ENCODE measurements around the gene HAGHL. TPM values are rescaled to one million over a fixed set of nuclear protein-coding genes. Genes with fewer than 3 reads are reported as not detected.
A peak's percentile ranks its signal among the peaks of the same experiment; 100 is the strongest.
"Not testable (repeated sequence)": the region's sequence is repeated elsewhere in the genome, so short reads cannot be mapped to it uniquely, and the experiment has no call there.

The HAGHL gene
- total RNA-seq, 2 donors from 2014 or later, result 22.2 to 24.5 TPM

- DNase-seq (ENCODE audit: low spot score in 2 of 2), result peak in 1 of 2 donors; percentile 79
- not testable (repeated sequence) for H3K9me3 Mint-ChIP-seq, ATAC-seq, H3K36me3 Mint-ChIP-seq, H3K27ac Mint-ChIP-seq
These were observed 14.1 kb upstream of the HAGHL start for GRCh38 chr16:712740-713250.

GRCh38 chr16:714079-714478 is 12.8 kb upstream of the HAGHL start:
- Mint-ChIP-seq H3K36me3 (no peaks in the 10 kb centered on the region), H3K27ac (no peak overlapping the region), H3K9me3 (no peaks in the 10 kb centered on the region)
- DNase-seq (ENCODE audit: low spot score in 2 of 2) (no peak), ATAC-seq (no peak)

- peak; percentile 87 to 90 for ATAC-seq
- H3K36me3 Mint-ChIP-seq, result no peaks in the 10 kb centered on the region
- peak; percentile 87 to 97 for DNase-seq (ENCODE audit: low spot score in 2 of 2)
- H3K9me3 Mint-ChIP-seq, result no peaks in the 10 kb centered on the region
- H3K27ac Mint-ChIP-seq, result no peak within 1 kb of the TSS
These were observed 12.1 kb upstream of the HAGHL start, which contains the start of gene METRN for GRCh38 chr16:714558-715476. METRN (plus strand) TSS chr16:715118; CDS start chr16:715290, 172 bp downstream.

- Mint-ChIP-seq H3K9me3 (no peaks in the 10 kb centered on the region), H3K36me3 (no peaks in the 10 kb centered on the region), H3K27ac (no peak overlapping the region)
- ATAC-seq, result peak; percentile 10 to 22
- DNase-seq (ENCODE audit: low spot score in 2 of 2), result no peak
These were observed 11.3 kb upstream of the HAGHL start for GRCh38 chr16:715477-716199.

- no peaks in the 10 kb centered on the region for H3K9me3 Mint-ChIP-seq
- no peak overlapping the region for H3K27ac Mint-ChIP-seq
- H3K36me3 Mint-ChIP-seq, result no peaks in the 10 kb centered on the region
- DNase-seq (ENCODE audit: low spot score in 2 of 2) (no peak), ATAC-seq (no peak)
These were observed 10.7 kb upstream of the HAGHL start for GRCh38 chr16:716200-716568.

GRCh38 chr16:716768-717325 is 10.1 kb upstream of the HAGHL start:
- Mint-ChIP-seq H3K27ac (no peak overlapping the region), H3K9me3 (no peaks in the 10 kb centered on the region), H3K36me3 (no peaks in the 10 kb centered on the region)
- ATAC-seq (no peak), DNase-seq (ENCODE audit: low spot score in 2 of 2) (no peak)

- Mint-ChIP-seq H3K36me3 (no peaks in the 10 kb centered on the region), H3K27ac (no peak overlapping the region), H3K9me3 (no peaks in the 10 kb centered on the region)
- DNase-seq (ENCODE audit: low spot score in 2 of 2) (no peak), ATAC-seq (no peak)
These were observed 9.3 kb upstream of the HAGHL start for GRCh38 chr16:717450-718245.

GRCh38 chr16:718389-718788 is 8.5 kb upstream of the HAGHL start:
- ATAC-seq, result no peak
- H3K27ac Mint-ChIP-seq, result no peak overlapping the region

GRCh38 chr16:718922-719321 is 8.0 kb upstream of the HAGHL start:
- peak overlapping the region in 1 of 2 donors; percentile 38 for H3K27ac Mint-ChIP-seq
- H3K36me3 Mint-ChIP-seq, result no peaks in the 10 kb centered on the region
- no peaks in the 10 kb centered on the region for H3K9me3 Mint-ChIP-seq
- ATAC-seq (no peak), DNase-seq (ENCODE audit: low spot score in 2 of 2) (no peak)

More at GRCh38 chr16:718389-718788, 8.5 kb upstream of the HAGHL start:
- Mint-ChIP-seq H3K9me3 (no peaks in the 10 kb centered on the region), H3K36me3 (no peaks in the 10 kb centered on the region)
- DNase-seq (ENCODE audit: low spot score in 2 of 2), result no peak

- Mint-ChIP-seq H3K9me3 (no peaks in the 10 kb centered on the region), H3K27ac (peak overlapping the region; percentile 75 to 78), H3K36me3 (no peaks in the 10 kb centered on the region)
- DNase-seq (ENCODE audit: low spot score in 2 of 2) (no peak), ATAC-seq (peak; percentile 7 to 10)
These were observed 7.0 kb upstream of the HAGHL start for GRCh38 chr16:719815-720446.

- Mint-ChIP-seq H3K9me3 (no peaks in the 10 kb centered on the region), H3K36me3 (no peaks in the 10 kb centered on the region), H3K27ac (peak overlapping the region; percentile 75 to 78)
- peak in 1 of 2 donors; percentile 54 for DNase-seq (ENCODE audit: low spot score in 2 of 2)
- peak; percentile 54 to 62 for ATAC-seq
These were observed 6.4 kb upstream of the HAGHL start for GRCh38 chr16:720447-720989.

GRCh38 chr16:720990-721764 is 5.7 kb upstream of the HAGHL start, which contains the start of gene ANTKMT:
ANTKMT (plus strand) TSS chr16:721146; CDS start chr16:721275, 129 bp downstream.
- DNase-seq (ENCODE audit: low spot score in 2 of 2), result peak; percentile 79 to 88
- no peaks in the 10 kb centered on the region for H3K9me3 Mint-ChIP-seq
- peak within 1 kb of the TSS; percentile 75 to 78 for H3K27ac Mint-ChIP-seq
- ATAC-seq, result peak; percentile 75 to 80
- no peaks in the 10 kb centered on the region for H3K36me3 Mint-ChIP-seq

GRCh38 chr16:721765-722540 is 5.0 kb upstream of the HAGHL start:
- ATAC-seq (peak in 1 of 2 donors; percentile 1), DNase-seq (ENCODE audit: low spot score in 2 of 2) (no peak)
- Mint-ChIP-seq H3K36me3 (no peaks in the 10 kb centered on the region), H3K9me3 (no peaks in the 10 kb centered on the region), H3K27ac (no peak overlapping the region)

All from activated naive CD4-positive, alpha-beta T cell treated with anti-CD3 and anti-CD28 coated beads, Interleukin-2, amount 50 U/mL, for 72 hours (primary cell).